ENCODE data around the gene ANK3. TPM values are rescaled to one million over a fixed set of nuclear protein-coding genes. Genes with fewer than 3 reads are reported as not detected.
A peak's percentile ranks its signal among the peaks of the same experiment; 100 is the strongest.

The ANK3 gene
- total and polyA plus RNA-seq, 2 donors = 12.1 to 12.6 TPM

DNA sequence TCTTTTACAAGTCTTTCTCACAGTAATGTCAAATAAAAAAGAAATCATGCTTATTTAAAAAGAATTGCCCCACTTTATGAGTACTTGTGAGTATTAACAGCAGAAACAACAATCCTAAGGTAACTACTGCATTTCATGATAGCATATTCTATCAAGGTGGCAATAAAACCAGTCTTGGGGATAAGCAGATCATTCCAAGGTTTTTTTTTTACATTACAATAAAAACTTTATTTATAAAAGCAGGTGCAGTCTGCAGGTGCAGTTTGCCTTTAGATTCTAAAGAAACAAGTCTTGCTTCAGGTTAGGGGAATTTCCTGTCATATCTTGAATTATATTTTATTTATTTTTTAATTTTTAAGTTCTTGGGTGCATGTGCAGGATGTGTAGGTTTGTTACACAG is 10.7 kb upstream of the ANK3 start:
- no peak for DNase-seq (ENCODE audit: low read depth in 6 of 9, low spot score in 9 of 9)
- H3K9me3 ChIP-seq (ENCODE audit: control insufficient read depth in 2 of 2, insufficient read depth in 1 of 2, low read length in 1 of 2) = no peaks in the 10 kb centered on the region

DNA sequence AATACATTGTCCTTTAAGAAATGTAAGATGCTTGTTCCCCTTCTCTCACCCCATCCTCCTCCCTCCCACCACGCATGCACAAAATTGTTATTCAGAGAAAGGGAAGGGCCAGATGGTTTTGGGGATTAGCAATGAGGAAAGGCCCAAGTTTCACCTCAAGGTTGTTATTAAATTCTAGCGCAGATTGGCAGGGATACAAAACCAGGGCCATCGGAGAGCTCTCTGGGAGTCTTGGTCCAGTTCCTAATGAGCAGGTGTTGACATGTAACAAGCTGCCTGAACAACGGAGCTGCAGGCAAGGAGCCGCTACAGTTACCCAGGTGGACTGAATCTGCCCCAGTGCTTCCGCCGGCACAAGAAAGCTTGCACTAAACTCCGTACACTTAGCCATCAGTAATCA is 9.7 kb upstream of the ANK3 start:
- no peaks in the 10 kb centered on the region for H3K4me1 ChIP-seq (ENCODE audit: control insufficient read depth in 2 of 2, insufficient read depth in 2 of 2, low read length in 2 of 2)
- no peak overlapping the region for H3K27ac ChIP-seq (ENCODE audit: low read depth in 1 of 2, low read length in 1 of 2)
- no peak overlapping the region for H3K4me3 ChIP-seq (ENCODE audit: low read length in 2 of 2)
- H3K9me3 ChIP-seq (ENCODE audit: control insufficient read depth in 2 of 2, insufficient read depth in 1 of 2, low read length in 1 of 2) = no peaks in the 10 kb centered on the region
- WGBS = 95% methylated on average over 8 of the region's 8 CpGs
- no peaks in the 10 kb centered on the region for H3K36me3 ChIP-seq (ENCODE audit: control insufficient read depth in 2 of 2, insufficient read depth in 2 of 2, low read length in 1 of 2)
- H3K27me3 ChIP-seq (ENCODE audit: control insufficient read depth in 2 of 2, insufficient read depth in 1 of 2, low read length in 1 of 2) = no peaks in the 10 kb centered on the region
- peak in 1 of 9 donors; percentile 4 for DNase-seq (ENCODE audit: low read depth in 6 of 9, low spot score in 9 of 9)

More for the DNA sequence above, 10.7 kb upstream of the ANK3 start:
- Histone ChIP-seq H3K36me3 (ENCODE audit: control insufficient read depth in 2 of 2, insufficient read depth in 2 of 2, low read length in 1 of 2) (no peaks in the 10 kb centered on the region), H3K27ac (ENCODE audit: low read depth in 1 of 2, low read length in 1 of 2) (no peak overlapping the region), H3K4me3 (ENCODE audit: low read length in 2 of 2) (no peak overlapping the region), H3K27me3 (ENCODE audit: control insufficient read depth in 2 of 2, insufficient read depth in 1 of 2, low read length in 1 of 2) (no peaks in the 10 kb centered on the region), H3K4me1 (ENCODE audit: control insufficient read depth in 2 of 2, insufficient read depth in 2 of 2, low read length in 2 of 2) (no peaks in the 10 kb centered on the region)

- no peaks in the 10 kb centered on the region for H3K4me1 ChIP-seq (ENCODE audit: control insufficient read depth in 2 of 2, insufficient read depth in 2 of 2, low read length in 2 of 2)
- H3K27ac ChIP-seq (ENCODE audit: low read depth in 1 of 2, low read length in 1 of 2) = no peak overlapping the region
- no peak for DNase-seq (ENCODE audit: low read depth in 6 of 9, low spot score in 9 of 9)
- no peaks in the 10 kb centered on the region for H3K9me3 ChIP-seq (ENCODE audit: control insufficient read depth in 2 of 2, insufficient read depth in 1 of 2, low read length in 1 of 2)
- no peak overlapping the region for H3K4me3 ChIP-seq (ENCODE audit: low read length in 2 of 2)
- H3K27me3 ChIP-seq (ENCODE audit: control insufficient read depth in 2 of 2, insufficient read depth in 1 of 2, low read length in 1 of 2) = no peaks in the 10 kb centered on the region
- H3K36me3 ChIP-seq (ENCODE audit: control insufficient read depth in 2 of 2, insufficient read depth in 2 of 2, low read length in 1 of 2) = no peaks in the 10 kb centered on the region
- 88% methylated on average over 2 of the region's 2 CpGs for WGBS
Observed at GRCh38 chr10:60397792-60398191, 8.1 kb upstream of the ANK3 start.

GRCh38 chr10:60396766-60397165 is 7.1 kb upstream of the ANK3 start:
- H3K27ac ChIP-seq (ENCODE audit: low read depth in 1 of 2, low read length in 1 of 2) = no peak overlapping the region
- H3K9me3 ChIP-seq (ENCODE audit: control insufficient read depth in 2 of 2, insufficient read depth in 1 of 2, low read length in 1 of 2) = no peaks in the 10 kb centered on the region
- no peaks in the 10 kb centered on the region for H3K27me3 ChIP-seq (ENCODE audit: control insufficient read depth in 2 of 2, insufficient read depth in 1 of 2, low read length in 1 of 2)
- no peak for DNase-seq (ENCODE audit: low read depth in 6 of 9, low spot score in 9 of 9)
- WGBS = 92% methylated on average over 3 of the region's 3 CpGs
- H3K36me3 ChIP-seq (ENCODE audit: control insufficient read depth in 2 of 2, insufficient read depth in 2 of 2, low read length in 1 of 2) = no peaks in the 10 kb centered on the region
- no peak overlapping the region for H3K4me3 ChIP-seq (ENCODE audit: low read length in 2 of 2)
- no peaks in the 10 kb centered on the region for H3K4me1 ChIP-seq (ENCODE audit: control insufficient read depth in 2 of 2, insufficient read depth in 2 of 2, low read length in 2 of 2)

- Histone ChIP-seq H3K4me3 (ENCODE audit: low read length in 2 of 2) (no peak overlapping the region), H3K4me1 (ENCODE audit: control insufficient read depth in 2 of 2, insufficient read depth in 2 of 2, low read length in 2 of 2) (no peaks in the 10 kb centered on the region), H3K27me3 (ENCODE audit: control insufficient read depth in 2 of 2, insufficient read depth in 1 of 2, low read length in 1 of 2) (no peaks in the 10 kb centered on the region), H3K36me3 (ENCODE audit: control insufficient read depth in 2 of 2, insufficient read depth in 2 of 2, low read length in 1 of 2) (no peaks in the 10 kb centered on the region), H3K27ac (ENCODE audit: low read depth in 1 of 2, low read length in 1 of 2) (no peak overlapping the region), H3K9me3 (ENCODE audit: control insufficient read depth in 2 of 2, insufficient read depth in 1 of 2, low read length in 1 of 2) (no peaks in the 10 kb centered on the region)
- 95% methylated on average over 7 of the region's 7 CpGs for WGBS
- no peak for DNase-seq (ENCODE audit: low read depth in 6 of 9, low spot score in 9 of 9)
Observed at GRCh38 chr10:60395711-60396110, 6.0 kb upstream of the ANK3 start.

GRCh38 chr10:60394446-60394845 is 4.8 kb upstream of the ANK3 start:
- Histone ChIP-seq H3K4me3 (ENCODE audit: low read length in 2 of 2) (no peak overlapping the region), H3K27ac (ENCODE audit: low read depth in 1 of 2, low read length in 1 of 2) (no peak overlapping the region), H3K27me3 (ENCODE audit: control insufficient read depth in 2 of 2, insufficient read depth in 1 of 2, low read length in 1 of 2) (no peaks in the 10 kb centered on the region), H3K9me3 (ENCODE audit: control insufficient read depth in 2 of 2, insufficient read depth in 1 of 2, low read length in 1 of 2) (no peaks in the 10 kb centered on the region), H3K36me3 (ENCODE audit: control insufficient read depth in 2 of 2, insufficient read depth in 2 of 2, low read length in 1 of 2) (no peaks in the 10 kb centered on the region), H3K4me1 (ENCODE audit: control insufficient read depth in 2 of 2, insufficient read depth in 2 of 2, low read length in 2 of 2) (no peaks in the 10 kb centered on the region)
- DNase-seq (ENCODE audit: low read depth in 6 of 9, low spot score in 9 of 9) = peak in 4 of 9 donors; percentile 8 to 31 (median 11)
- 44% methylated on average over 2 of the region's 2 CpGs for WGBS

- Histone ChIP-seq H3K27me3 (ENCODE audit: control insufficient read depth in 2 of 2, insufficient read depth in 1 of 2, low read length in 1 of 2) (no peaks in the 10 kb centered on the region), H3K4me3 (ENCODE audit: low read length in 2 of 2) (no peak overlapping the region), H3K4me1 (ENCODE audit: control insufficient read depth in 2 of 2, insufficient read depth in 2 of 2, low read length in 2 of 2) (peaks cover 0 to 3% of the 10 kb centered on the region in 2 donors), H3K9me3 (ENCODE audit: control insufficient read depth in 2 of 2, insufficient read depth in 1 of 2, low read length in 1 of 2) (no peaks in the 10 kb centered on the region), H3K27ac (ENCODE audit: low read depth in 1 of 2, low read length in 1 of 2) (no peak overlapping the region), H3K36me3 (ENCODE audit: control insufficient read depth in 2 of 2, insufficient read depth in 2 of 2, low read length in 1 of 2) (no peaks in the 10 kb centered on the region)
- WGBS = 97% methylated on average over 3 of the region's 3 CpGs
- DNase-seq (ENCODE audit: low read depth in 6 of 9, low spot score in 9 of 9) = no peak
Observed at GRCh38 chr10:60390224-60390626, 550 bp upstream of the ANK3 start.

DNA sequence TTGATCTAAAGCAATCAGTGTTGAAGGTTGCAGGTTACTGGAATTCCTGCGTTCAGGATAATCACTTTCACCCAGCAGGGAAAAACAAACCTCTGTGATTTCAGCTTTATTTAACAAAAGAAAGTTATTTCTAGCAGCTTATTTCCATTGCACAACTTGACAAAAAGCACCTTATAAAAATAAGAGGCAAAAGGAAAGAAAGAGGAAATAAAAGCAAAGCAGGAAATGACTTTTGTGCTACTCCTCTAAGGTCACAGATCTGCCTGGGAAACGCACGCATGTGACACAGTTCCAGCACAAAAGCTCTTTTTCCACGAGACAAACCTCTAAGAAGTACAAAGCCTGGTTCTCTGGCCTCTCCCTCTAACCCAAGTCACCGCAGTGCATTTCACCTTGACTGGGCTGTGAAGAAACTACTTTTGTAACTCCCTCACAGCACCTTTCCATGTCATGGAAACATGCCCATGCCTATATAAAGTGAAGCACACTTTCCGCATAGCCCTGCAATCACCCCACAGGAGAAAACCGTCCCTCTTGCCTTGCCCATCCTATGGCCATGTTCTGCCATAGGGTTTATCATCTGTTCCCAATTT is 870 bp downstream of the ANK3 start:
- DNase-seq (ENCODE audit: low read depth in 6 of 9, low spot score in 9 of 9) = no peak
- H3K36me3 ChIP-seq (ENCODE audit: control insufficient read depth in 2 of 2, insufficient read depth in 2 of 2, low read length in 1 of 2) = no peaks in the 10 kb centered on the region
- H3K4me3 ChIP-seq (ENCODE audit: low read length in 2 of 2) = no peak overlapping the region
- peaks cover 0 to 3% of the 10 kb centered on the region in 2 donors for H3K4me1 ChIP-seq (ENCODE audit: control insufficient read depth in 2 of 2, insufficient read depth in 2 of 2, low read length in 2 of 2)
- no peak overlapping the region for H3K27ac ChIP-seq (ENCODE audit: low read depth in 1 of 2, low read length in 1 of 2)
- no peaks in the 10 kb centered on the region for H3K9me3 ChIP-seq (ENCODE audit: control insufficient read depth in 2 of 2, insufficient read depth in 1 of 2, low read length in 1 of 2)
- no peaks in the 10 kb centered on the region for H3K27me3 ChIP-seq (ENCODE audit: control insufficient read depth in 2 of 2, insufficient read depth in 1 of 2, low read length in 1 of 2)
- 74% methylated on average over 7 of the region's 7 CpGs for WGBS

DNA sequence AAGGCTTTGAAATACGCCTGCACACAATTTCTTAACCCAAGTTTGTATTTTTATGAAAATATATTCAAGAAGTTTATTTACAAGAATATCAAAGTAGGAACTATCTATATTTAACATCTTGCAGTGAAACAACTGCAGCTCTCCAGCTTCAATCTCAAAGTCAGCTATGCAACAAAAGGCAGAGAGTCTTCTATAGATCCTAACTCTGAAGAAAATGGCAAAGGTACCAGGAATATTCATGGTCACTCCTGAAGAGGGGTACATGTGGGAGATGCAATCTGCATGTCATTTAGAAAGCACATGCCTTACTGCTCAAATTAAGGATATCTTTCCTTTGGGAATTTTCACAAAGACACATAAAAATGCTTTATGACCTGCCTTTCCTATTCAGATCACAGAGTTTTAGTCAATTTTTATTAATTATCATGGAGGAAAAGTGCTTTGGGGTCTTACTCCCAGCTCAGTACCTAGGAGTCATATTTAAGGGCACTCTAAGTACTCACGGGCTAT is 1.5 kb downstream of the ANK3 start:
- DNase-seq (ENCODE audit: low read depth in 6 of 9, low spot score in 9 of 9) = no peak
- Histone ChIP-seq H3K27ac (ENCODE audit: low read depth in 1 of 2, low read length in 1 of 2) (no peak overlapping the region), H3K4me1 (ENCODE audit: control insufficient read depth in 2 of 2, insufficient read depth in 2 of 2, low read length in 2 of 2) (peaks cover 0 to 3% of the 10 kb centered on the region in 2 donors), H3K27me3 (ENCODE audit: control insufficient read depth in 2 of 2, insufficient read depth in 1 of 2, low read length in 1 of 2) (no peaks in the 10 kb centered on the region), H3K36me3 (ENCODE audit: control insufficient read depth in 2 of 2, insufficient read depth in 2 of 2, low read length in 1 of 2) (no peaks in the 10 kb centered on the region), H3K9me3 (ENCODE audit: control insufficient read depth in 2 of 2, insufficient read depth in 1 of 2, low read length in 1 of 2) (no peaks in the 10 kb centered on the region), H3K4me3 (ENCODE audit: low read length in 2 of 2) (no peak overlapping the region)
- WGBS = 93% methylated on average over 2 of the region's 2 CpGs

Data from thymus (tissue), 11 donors.